Upper lobe of right lung (tissue), 1 donor: Measurements from ENCODE around the gene LAMTOR2. TPM values are rescaled to one million over a fixed set of nuclear protein-coding genes. Genes with fewer than 3 reads are reported as not detected.
A peak's percentile ranks its signal among the peaks of the same experiment; 100 is the strongest.

Source experiments
- ATAC-seq: fragments of 200-7000 bp; cut with Tn5 transposase; one replicate; pipeline ENCODE4 v1.9.1; 2020; ENCODE audit warnings: mild to moderate bottlenecking, moderate library complexity
- DNase-seq: peaks from one replicate; pipeline ENCODE4 v3.0.0-alpha.2; 2020
- H3K27ac ChIP-seq: fragments of 200-600 bp; one replicate; pipeline ENCODE4 v1.8.0; 2022
- H3K27me3 ChIP-seq: fragments of 200-600 bp; one replicate; pipeline ENCODE4 v1.8.0; 2022; ENCODE audit warnings: mild to moderate bottlenecking
- H3K36me3 ChIP-seq: fragments of 200-600 bp; one replicate; pipeline ENCODE4 v1.8.0; 2022
- H3K4me1 ChIP-seq: fragments of 200-600 bp; one replicate; pipeline ENCODE4 v1.8.0; 2022
- H3K4me3 ChIP-seq: fragments of 200-600 bp; one replicate; pipeline ENCODE4 v1.8.0; 2022; ENCODE audit warnings: mild to moderate bottlenecking
- H3K9me3 ChIP-seq: fragments of 200-600 bp; one replicate; pipeline ENCODE4 v1.8.0; 2022
- CTCF ChIP-seq: fragments of 200-600 bp; IDR thresholded peaks from one replicate; pipeline ENCODE4 v1.8.0; 2022; ENCODE audit warnings: antibody characterized with exemption
- intact Hi-C: fragments of 100-400 bp; cut with DNase I; formaldehyde crosslinking; loops from one replicate; pipeline ENCODE4 v1.11.0; 2022
- total RNA-seq: library from RNA; stranded (reverse); fragmentation: NEBNext Ultra II Directional; extraction: Animal tissue kit (Norgen Biotek cat#: 25700); gene quantifications from one replicate; pipeline ENCODE4 v1.2.1, GENCODE V29; 2021
- donor health status: DM: no; HTN: yes; CAD: no; lungs with severe emphysema.

LAMTOR2 gene
- total RNA-seq, 1 donor from 2014 or later, result 49.7 TPM

- H3K27ac ChIP-seq, result peak overlapping the region; percentile 97
- no peaks in the 10 kb centered on the region for H3K27me3 ChIP-seq
- ATAC-seq, result peak; percentile 18
- H3K36me3 ChIP-seq, result no peaks in the 10 kb centered on the region
- intact Hi-C loops, result no loop called here
- no peaks in the 10 kb centered on the region for H3K9me3 ChIP-seq
- DNase-seq, result no peak
- TF ChIP-seq CTCF, result no peak
- H3K4me3 ChIP-seq, result no peak overlapping the region
- peaks cover 48% of the 10 kb centered on the region for H3K4me1 ChIP-seq
Measured at GRCh38 chr1:156102633-156103511, 48.3 kb downstream of the LAMTOR2 start.

GRCh38 chr1:156103521-156103947 lies 49.0 kb downstream of the LAMTOR2 start:
- H3K27ac ChIP-seq, result peak overlapping the region; percentile 97
- no peak overlapping the region for H3K4me3 ChIP-seq
- TF ChIP-seq CTCF, result no peak
- H3K27me3 ChIP-seq, result no peaks in the 10 kb centered on the region
- H3K9me3 ChIP-seq, result no peaks in the 10 kb centered on the region
- peaks cover 48% of the 10 kb centered on the region for H3K4me1 ChIP-seq
- no peak for DNase-seq
- no peaks in the 10 kb centered on the region for H3K36me3 ChIP-seq
- intact Hi-C loops, result no loop called here
- no peak for ATAC-seq

- peak; percentile 85 for DNase-seq
- ATAC-seq, result peak; percentile 74
- no peaks in the 10 kb centered on the region for H3K36me3 ChIP-seq
- H3K4me3 ChIP-seq, result no peak overlapping the region
- intact Hi-C loops, result no loop called here
- TF ChIP-seq CTCF, result no peak
- H3K27ac ChIP-seq, result peak overlapping the region; percentile 97
- H3K9me3 ChIP-seq, result no peaks in the 10 kb centered on the region
- H3K27me3 ChIP-seq, result no peaks in the 10 kb centered on the region
- H3K4me1 ChIP-seq, result peaks cover 48% of the 10 kb centered on the region
Measured at GRCh38 chr1:156104065-156104810, 49.7 kb downstream of the LAMTOR2 start.

- Histone ChIP-seq H3K36me3 (no peaks in the 10 kb centered on the region), H3K4me1 (peaks cover 48% of the 10 kb centered on the region), H3K27ac (peak overlapping the region; percentile 97), H3K9me3 (no peaks in the 10 kb centered on the region), H3K4me3 (peak overlapping the region; percentile 47), H3K27me3 (no peaks in the 10 kb centered on the region)
- intact Hi-C loops, result no loop called here
- no peak for TF ChIP-seq CTCF
- DNase-seq (no peak), ATAC-seq (no peak)
Measured at GRCh38 chr1:156104861-156105832, 50.6 kb downstream of the LAMTOR2 start.
